Occipital lobe (tissue), 2 donors: ENCODE measurements around the gene C14orf132. TPM values are rescaled to one million over a fixed set of nuclear protein-coding genes. Genes with fewer than 3 reads are reported as not detected.
"Not testable (repeated sequence)": the region's sequence is repeated elsewhere in the genome, so short reads cannot be mapped to it uniquely, and the experiment has no call there.

Source experiments
- DNase-seq: peaks from one replicate; lab custom pipeline; 2025; lab: John Stamatoyannopoulos, UW
- total RNA-seq: library from RNA; depleted of rRNA; stranded (reverse); fragments of >200 nt; gene quantifications from one replicate; pipeline ENCODE4 v1.2.3, GENCODE V29; 2014

The C14orf132 gene
- total RNA-seq, result 72.5 TPM

- DNase-seq, result peak; percentile 60
These were observed at the start of gene C14orf132 for GRCh38 chr14:96038920-96039632. C14orf132 (plus strand) TSS chr14:96039362; CDS start chr14:96039501, 139 bp downstream.

- DNase-seq, result no peak
These were observed 45.2 kb upstream of the C14orf132 start for GRCh38 chr14:95993768-95994592.

- no peak for DNase-seq
These were observed 44.6 kb upstream of the C14orf132 start for GRCh38 chr14:95994593-95994928.

GRCh38 chr14:95998656-95999055 is 40.5 kb upstream of the C14orf132 start:
- DNase-seq, result no peak

DNA sequence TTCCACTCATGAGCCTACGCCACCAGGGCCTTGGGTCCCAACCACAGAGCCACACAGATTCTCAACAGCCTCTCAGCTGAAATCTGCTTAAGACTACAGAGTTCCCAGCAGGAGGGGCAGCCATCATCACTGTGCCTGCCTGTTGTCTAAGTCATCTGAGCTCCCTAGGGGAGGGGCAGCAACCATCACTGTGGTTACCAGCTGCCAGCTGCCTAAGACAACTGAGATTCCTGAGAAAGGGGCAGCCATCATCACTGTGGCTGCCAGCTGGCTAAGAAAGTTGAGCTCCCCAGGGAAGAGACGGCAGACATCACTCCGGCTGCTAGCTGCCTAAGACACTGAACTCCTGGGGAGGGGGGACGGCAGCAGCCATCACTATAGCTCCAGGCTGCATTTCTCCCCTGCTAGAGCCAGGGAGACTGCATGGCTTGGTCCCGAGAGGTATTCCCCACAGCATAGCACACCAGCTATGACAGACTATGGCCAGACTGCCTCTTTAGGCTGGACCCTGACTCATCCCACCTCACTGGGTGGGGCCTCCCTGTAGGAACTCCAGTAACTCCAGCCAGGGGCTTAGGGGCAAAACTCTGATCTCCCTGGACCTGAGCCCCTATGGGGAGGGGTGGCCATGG is 37.2 kb upstream of the C14orf132 start:
- DNase-seq, result no peak

DNA sequence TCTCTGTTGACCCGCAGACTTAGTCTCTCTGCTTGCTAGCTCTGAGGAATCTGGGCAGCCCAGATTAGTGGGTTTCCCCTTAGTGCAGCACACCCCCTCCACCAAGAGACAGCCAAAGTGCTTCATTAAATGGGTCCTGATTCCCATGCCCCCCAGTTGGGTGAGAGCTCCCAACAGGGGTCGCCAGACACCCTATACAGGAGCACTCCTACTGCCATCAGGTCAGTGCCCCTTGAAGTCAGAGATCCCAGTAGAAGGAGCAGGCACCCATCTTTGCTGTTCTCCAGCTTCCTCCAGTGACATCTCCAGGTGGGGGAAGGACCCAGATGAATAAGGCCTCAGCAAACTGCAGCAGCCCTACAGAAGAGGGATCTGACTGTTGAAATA is 36.7 kb upstream of the C14orf132 start:
- DNase-seq, result no peak

GRCh38 chr14:96011131-96011530 is 28.0 kb upstream of the C14orf132 start:
- DNase-seq, result no peak

DNA sequence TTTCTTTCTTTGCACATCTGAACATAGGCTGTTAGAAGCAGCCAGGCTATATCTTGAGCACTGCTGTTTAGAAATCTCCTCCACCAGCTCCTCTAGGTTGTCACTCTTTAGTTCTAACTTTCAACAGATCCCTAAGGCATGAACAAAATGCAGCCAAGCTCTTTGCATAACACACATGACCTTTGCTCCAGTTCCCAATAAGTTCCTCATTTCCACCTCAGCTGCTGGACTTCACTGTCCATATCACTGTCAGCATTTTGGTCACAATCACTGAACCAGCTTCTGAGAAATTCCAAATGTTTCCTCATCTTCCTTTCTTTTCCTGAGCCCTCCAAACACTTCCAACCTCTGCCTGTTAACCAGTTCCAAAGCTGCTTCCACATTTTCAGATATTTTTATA is 27.6 kb upstream of the C14orf132 start:
- no peak for DNase-seq

DNA sequence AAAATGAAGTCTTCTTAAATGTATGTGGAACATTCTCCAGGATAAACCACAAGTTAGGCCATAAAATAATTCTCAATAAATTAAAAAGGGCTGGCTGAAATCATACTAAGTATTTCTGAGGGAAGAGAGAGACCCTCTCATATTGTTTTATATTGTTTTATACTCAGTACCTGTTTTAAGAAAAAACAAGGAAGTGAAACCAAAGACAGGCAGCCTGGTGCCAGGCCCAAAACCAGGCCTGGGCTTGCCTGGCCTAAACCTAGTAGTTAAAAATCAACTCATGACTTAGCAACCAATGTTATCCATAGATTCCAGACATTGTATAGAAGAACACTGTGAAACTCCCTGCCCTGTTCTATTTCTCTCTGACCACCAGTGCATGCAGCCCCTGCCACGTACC is 26.4 kb upstream of the C14orf132 start:
- not testable (repeated sequence) for DNase-seq

GRCh38 chr14:96014176-96014575 is 25.0 kb upstream of the C14orf132 start:
- no peak for DNase-seq

DNA sequence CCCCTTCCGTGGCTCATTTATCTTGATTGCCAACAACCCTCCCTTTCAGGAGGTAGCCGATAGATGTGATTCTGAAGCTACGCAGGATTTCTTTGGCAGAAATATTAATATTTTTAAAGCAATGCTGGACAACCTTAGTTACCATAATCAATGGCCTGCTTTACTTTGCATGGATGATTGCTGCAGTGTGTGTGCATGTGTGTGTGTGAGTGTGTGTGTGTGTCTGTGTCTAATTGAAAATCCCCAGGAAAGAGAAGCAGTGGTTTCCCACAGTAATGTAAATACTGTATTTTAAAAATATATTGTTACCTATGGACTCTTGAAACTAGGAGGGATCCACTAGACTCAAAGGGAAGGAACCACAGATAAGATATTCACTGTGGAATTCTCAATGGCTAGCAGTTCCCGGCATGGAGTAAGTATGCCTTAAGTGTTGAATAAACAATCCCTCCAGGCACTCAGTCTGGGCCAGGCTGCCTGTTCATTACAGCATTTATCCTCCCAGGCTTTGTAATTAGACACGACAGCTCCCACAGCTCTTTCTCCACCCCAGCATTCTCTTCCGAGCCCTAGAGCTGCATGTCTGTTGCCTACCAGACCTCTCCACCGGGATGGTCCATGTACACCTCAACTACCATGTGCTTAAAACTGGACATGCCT is 22.5 kb upstream of the C14orf132 start:
- no peak for DNase-seq

DNA sequence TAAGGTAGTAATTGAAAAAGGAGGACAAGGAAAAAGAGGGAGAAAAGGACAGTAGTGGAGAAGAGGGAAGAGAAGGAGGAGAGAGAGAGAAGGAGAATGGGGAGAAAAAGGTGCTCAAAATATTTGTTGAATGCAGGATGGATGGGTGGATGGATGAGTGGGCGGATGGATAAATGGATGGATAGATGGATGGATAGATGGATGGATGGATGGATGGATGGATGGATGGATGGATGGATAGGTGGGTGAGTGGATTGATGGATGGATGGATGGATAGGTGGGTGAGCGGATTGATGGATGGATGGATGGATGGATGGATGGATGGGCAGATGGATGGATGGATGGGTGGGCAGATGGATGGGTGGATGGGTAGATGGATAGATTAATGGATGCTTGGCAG is 21.3 kb upstream of the C14orf132 start:
- no peak for DNase-seq

DNA sequence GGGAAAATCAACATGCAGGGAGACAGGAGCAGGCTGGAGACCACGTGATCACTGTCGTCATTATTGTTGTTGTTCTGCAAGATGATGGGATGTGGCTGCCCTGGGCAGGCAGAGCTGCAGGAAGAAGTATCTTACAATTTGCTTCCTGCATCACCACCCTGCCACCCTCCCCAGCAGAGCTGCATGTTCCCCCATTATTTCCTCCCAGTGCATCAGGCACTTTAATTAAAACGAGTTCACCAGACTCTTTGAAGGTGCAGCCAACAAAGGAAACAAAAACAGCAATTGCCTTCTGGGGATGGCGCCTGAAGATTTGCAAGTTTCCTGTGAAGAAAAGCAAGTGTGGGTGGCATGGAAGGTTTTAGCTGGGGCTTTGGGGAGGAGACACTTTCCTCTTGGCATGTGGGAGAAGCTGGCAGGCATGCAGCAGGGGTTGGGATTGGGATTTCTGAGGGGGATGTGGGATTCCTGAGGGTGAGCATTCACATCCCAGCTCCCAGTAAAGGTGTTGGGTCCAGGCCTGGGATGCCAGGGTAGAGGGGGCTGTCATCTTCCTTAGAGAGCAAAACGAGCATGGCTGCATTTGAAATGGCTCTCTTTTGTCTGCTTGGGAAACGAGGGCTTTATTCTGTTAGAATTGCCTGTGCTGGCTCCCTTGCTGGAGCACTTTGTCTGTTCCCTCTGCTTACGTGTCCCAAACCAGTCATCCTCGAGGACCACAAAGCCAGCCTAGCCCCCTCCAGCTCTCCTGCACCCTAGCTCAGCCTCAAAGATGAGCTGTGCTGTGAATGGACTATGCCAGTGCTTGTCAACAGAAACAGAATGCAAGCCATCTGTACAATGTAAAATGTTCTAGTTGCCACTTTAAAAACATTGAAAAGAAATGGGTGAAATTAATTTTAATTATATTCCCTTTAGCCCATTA is 11.5 kb upstream of the C14orf132 start:
- DNase-seq, result peak; percentile 38

- DNase-seq, result no peak
These were observed 10.0 kb upstream of the C14orf132 start for GRCh38 chr14:96029089-96029645.

GRCh38 chr14:96030108-96030760 is 8.9 kb upstream of the C14orf132 start:
- DNase-seq, result no peak

DNA sequence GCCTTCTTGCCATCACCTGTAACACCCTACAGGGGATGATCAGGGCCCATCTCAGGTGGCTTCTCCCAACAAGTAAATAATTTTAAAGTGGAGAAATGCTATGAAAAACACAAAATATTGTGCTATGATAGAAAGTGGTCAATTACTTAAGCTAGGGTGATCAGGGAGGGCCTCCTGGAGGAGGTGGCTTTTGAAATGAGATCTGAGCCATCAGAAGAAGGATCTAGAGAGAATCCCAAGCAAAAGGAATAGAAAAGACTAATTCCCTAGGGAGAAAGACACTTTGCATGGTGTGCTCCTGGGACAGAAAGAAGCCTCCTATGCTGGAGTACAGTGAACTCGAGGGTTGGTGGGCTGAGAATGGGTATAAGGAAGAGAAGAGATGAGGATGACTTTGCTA is 7.5 kb upstream of the C14orf132 start:
- DNase-seq, result no peak

- no peak for DNase-seq
These were observed 3.7 kb upstream of the C14orf132 start for GRCh38 chr14:96035456-96035855.

DNA sequence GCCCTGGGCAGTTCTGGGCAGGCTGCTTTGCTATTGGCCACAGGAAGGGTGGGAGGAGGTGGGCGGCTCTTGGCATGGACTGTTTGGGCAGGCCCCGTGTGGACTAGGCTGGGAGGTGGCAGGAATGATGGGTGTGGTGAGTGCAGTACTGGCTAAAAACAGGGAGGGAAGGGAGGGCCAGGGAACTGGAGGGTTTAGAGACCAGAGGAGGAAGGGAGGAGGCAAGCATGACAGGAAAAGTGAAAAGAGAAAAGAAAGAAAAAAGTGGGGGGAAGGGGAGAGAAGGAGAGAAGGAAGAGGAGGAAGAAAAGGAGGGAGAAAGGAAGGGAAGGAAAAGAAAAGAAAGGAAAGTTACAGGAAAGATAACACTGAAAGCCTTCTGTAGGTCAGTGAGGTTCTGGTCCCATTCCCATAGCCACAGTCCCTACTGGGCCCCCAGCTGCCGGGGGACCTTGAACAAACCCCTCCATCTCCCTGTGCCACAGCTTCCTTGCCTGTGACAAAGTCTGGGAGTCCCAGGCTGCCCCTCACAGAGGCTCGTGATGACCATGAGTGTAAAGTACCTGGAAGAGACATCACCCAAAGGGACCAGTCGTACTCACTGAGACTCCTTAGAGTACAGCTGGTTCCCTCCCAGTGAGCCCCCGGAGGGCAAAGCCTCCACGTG is 1.1 kb upstream of the C14orf132 start:
- DNase-seq, result no peak

DNA sequence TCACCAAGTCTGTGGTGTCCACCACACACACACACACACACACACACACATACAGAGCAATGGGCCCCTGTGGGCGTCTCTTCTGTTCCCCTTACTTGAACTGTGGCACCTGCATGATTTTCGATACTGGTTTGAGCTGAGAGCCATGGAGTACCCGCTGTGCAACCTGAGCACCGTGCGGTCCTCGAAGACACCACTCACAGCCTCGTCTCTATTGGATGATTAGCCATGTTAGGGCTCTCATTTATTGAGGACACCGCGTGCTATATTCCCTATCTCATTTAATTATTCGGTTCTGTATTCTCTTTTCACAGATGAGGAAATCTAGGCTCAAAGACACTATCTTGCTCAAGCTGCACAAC is 623 bp upstream of the C14orf132 start:
- DNase-seq, result no peak
